Stimulated activated naive CD4-positive, alpha-beta T cell treated with Interleukin-2 at 50 U/mL for 16 hours (primary cell): ENCODE measurements around the gene GRM6.

Experiments used
- DNase-seq: peaks from one replicate; lab custom pipeline; 2025; lab: John Stamatoyannopoulos, UW

GRM6 gene

DNA sequence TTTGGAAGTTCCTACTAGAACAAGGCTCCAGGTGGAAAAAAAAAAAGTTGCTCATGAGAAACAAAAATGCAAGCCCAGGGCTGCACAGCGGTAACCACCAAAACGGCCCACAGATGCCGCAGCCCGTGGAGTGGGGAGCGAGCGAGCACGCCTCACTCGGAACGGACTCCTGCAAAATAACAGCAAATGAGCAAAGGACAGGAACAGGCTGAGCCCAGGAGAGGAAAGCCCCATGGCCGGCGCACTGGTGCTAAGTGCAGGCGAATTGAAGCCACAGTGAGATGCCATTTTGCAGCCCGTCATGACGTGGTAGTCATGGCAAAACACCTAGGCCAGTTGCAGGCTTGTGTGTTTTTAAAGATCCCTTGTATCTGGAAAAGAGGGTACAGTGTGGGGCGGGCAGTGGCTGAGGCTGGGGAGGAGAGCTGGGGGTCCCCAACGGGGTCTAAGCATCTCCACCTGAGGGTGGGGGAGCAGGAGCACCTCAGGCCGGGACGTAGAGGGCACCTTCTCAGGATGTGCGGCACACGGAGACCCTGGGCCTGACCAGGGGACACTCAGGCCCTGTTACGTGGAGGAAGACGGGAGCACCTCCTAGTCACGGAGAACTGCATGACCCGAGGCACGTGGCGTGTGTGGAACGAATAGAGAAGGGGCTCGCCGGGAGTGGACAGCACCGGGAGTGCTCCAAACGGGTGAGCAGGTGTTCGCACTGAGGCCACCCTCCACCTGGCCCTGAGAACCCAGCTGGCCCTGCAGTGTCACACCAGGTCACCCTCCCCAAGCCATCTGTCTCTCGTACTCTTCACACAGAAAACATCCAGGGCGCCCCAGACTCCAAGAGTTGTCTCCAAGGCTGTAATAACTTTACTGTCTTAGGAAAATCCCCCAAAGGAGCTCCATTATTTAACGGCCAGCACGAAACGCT is 10.7 kb downstream of the GRM6 start:
- DNase-seq: no peak

GRCh38 chr5:178983728-178984127 is 11.4 kb downstream of the GRM6 start:
- no peak for DNase-seq

DNA sequence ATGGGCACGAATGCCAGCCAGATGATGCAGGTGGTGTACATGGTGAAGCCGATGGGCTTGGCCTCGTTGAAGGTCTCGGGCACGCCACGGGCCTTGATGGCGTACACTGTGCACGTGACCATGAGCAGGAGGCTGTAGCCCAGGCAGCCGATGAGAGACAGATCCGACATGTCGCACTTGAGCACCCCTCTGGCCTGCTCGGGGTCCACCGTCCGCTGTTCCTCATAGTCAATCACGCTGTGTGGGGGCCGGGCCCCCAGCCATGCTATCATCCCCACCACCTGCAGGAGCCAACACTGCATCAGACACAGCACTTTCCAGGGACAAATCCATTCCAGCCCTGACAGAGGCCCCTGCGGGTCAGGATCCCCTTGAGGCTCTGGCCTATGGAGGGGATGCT is 12.2 kb downstream of the GRM6 start:
- no peak for DNase-seq

GRCh38 chr5:178981381-178981780 is 13.7 kb downstream of the GRM6 start:
- no peak for DNase-seq

- DNase-seq: no peak
These were observed 29.6 kb downstream of the GRM6 start for GRCh38 chr5:178965465-178966055.

GRCh38 chr5:178941361-178941760 is 53.8 kb downstream of the GRM6 start:
- DNase-seq: no peak

GRCh38 chr5:178940569-178941360 is 54.4 kb downstream of the GRM6 start, which contains the start of gene ZNF454:
ZNF454 (plus strand) TSS chr5:178941198; CDS start chr5:178942792, 1,594 bp downstream.
- DNase-seq: no peak

DNA sequence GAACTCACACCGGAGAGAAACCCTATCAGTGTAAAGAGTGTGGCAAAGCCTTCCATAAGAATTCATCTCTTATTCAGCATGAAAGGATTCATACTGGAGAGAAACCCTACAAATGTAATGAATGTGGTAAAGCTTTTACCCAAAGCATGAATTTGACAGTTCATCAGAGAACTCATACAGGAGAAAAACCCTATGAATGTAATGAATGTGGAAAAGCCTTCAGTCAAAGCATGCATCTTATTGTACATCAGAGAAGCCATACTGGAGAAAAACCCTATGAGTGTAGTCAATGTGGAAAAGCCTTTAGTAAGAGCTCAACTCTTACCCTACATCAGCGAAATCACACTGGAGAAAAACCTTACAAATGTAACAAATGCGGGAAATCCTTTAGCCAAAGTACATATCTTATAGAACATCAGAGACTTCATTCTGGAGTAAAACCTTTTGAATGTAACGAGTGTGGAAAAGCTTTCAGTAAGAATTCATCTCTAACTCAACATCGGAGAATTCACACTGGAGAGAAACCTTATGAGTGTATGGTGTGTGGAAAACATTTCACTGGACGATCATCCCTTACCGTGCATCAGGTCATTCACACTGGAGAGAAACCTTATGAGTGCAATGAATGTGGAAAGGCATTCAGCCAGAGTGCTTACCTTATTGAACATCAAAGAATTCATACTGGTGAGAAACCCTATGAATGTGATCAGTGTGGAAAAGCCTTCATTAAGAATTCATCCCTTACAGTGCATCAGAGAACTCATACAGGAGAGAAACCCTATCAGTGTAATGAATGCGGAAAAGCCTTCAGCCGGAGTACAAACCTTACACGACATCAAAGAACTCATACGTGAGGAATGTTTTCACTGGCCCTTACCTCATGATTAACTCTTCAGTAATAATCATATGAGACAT is 63.0 kb downstream of the GRM6 start:
- DNase-seq: no peak
